ENCODE data around the gene KRTCAP2.

- TF ChIP-seq CTCF (IDR thresholded peaks at IDR 0.05) (no peak), POLR2A (IDR thresholded peaks at IDR 0.05) (no peak)
These were observed 47.6 kb downstream of the KRTCAP2 start for GRCh38 chr1:155125511-155125945.

Data from esophagus squamous epithelium (tissue), 4 donors.